Stomach smooth muscle (tissue), 2 donors: Measurements from ENCODE around the gene FAAP20.

Source experiments
- H3K27ac ChIP-seq: one replicate; pipeline ENCODE4 v1.7.0; 2013; ENCODE audit warnings: mild to moderate bottlenecking, low read length, inconsistent platforms
- H3K27me3 ChIP-seq, 2 donors: one replicate each; pipeline ENCODE4 v1.7.0; 2013; ENCODE audit warnings: low read length in 2 of 2; ENCODE audit not compliant: insufficient read depth in 2 of 2, control insufficient read depth in 1 of 2
- H3K36me3 ChIP-seq, 2 donors: one replicate each; pipeline ENCODE4 v1.7.0; 2013; ENCODE audit warnings: low read length in 2 of 2; ENCODE audit not compliant: control insufficient read depth in 2 of 2, insufficient read depth in 2 of 2
- H3K4me1 ChIP-seq: one replicate; pipeline ENCODE4 v1.7.0; 2013; ENCODE audit warnings: low read length; ENCODE audit not compliant: control insufficient read depth, insufficient read depth
- H3K4me3 ChIP-seq, 2 donors: one replicate each; pipeline ENCODE4 v1.7.0; 2013; ENCODE audit warnings: low read length in 2 of 2
- H3K9ac ChIP-seq, 2 donors: one replicate each; pipeline ENCODE4 v1.7.0; 2013; ENCODE audit warnings: low read length in 2 of 2, mild to moderate bottlenecking in 1 of 2
- H3K9me3 ChIP-seq, 2 donors: one replicate each; pipeline ENCODE4 v1.7.0; 2013; ENCODE audit warnings: low read length in 2 of 2; ENCODE audit not compliant: control insufficient read depth in 2 of 2
- donor health status: healthy.
- donor health status: Pancreatic carcinoma.

Gene FAAP20

GRCh38 chr1:2194319-2194897, at the start of gene FAAP20:
TSS of gene FAAP20 (minus strand) at chr1:2194772. CDS start at chr1:2194749, 23 bp downstream.
- Histone ChIP-seq H3K4me1 (peaks cover 71% of the 10 kb centered on the region), H3K9me3 (no peaks in the 10 kb centered on the region), H3K9ac (peak within 1 kb of the TSS; percentile 73 to 77), H3K27me3 (no peaks in the 10 kb centered on the region), H3K4me3 (peak within 1 kb of the TSS; percentile 66 to 78), H3K27ac (peak within 1 kb of the TSS; percentile 99), H3K36me3 (no peaks in the 10 kb centered on the region)

- Histone ChIP-seq H3K4me3 (peak overlapping the region in 1 of 2 donors; percentile 23), H3K27me3 (no peaks in the 10 kb centered on the region), H3K36me3 (peaks cover 0 to 4% of the 10 kb centered on the region in 2 donors), H3K27ac (no peak overlapping the region), H3K9me3 (no peaks in the 10 kb centered on the region), H3K9ac (no peak overlapping the region), H3K4me1 (peaks cover 70% of the 10 kb centered on the region)
These were observed 48.5 kb upstream of the FAAP20 start for GRCh38 chr1:2242814-2243725.

GRCh38 chr1:2241820-2242219, 47.2 kb upstream of the FAAP20 start:
- H3K27ac ChIP-seq, result peak overlapping the region; percentile 6
- H3K9me3 ChIP-seq, result no peaks in the 10 kb centered on the region
- H3K4me3 ChIP-seq, result no peak overlapping the region
- H3K9ac ChIP-seq, result no peak overlapping the region
- H3K4me1 ChIP-seq, result peaks cover 72% of the 10 kb centered on the region
- peaks cover 0 to 4% of the 10 kb centered on the region in 2 donors for H3K36me3 ChIP-seq
- H3K27me3 ChIP-seq, result no peaks in the 10 kb centered on the region

GRCh38 chr1:2240270-2241156, 45.9 kb upstream of the FAAP20 start:
- Histone ChIP-seq H3K4me1 (peaks cover 76% of the 10 kb centered on the region), H3K9ac (peak overlapping the region in 1 of 2 donors; percentile 58)

GRCh38 chr1:2239384-2239985, 44.9 kb upstream of the FAAP20 start:
- H3K9me3 ChIP-seq, result no peaks in the 10 kb centered on the region
- H3K9ac ChIP-seq, result peak overlapping the region in 1 of 2 donors; percentile 58
- H3K27ac ChIP-seq, result peak overlapping the region; percentile 53
- peaks cover 0 to 4% of the 10 kb centered on the region in 2 donors for H3K36me3 ChIP-seq
- H3K4me1 ChIP-seq, result peaks cover 86% of the 10 kb centered on the region
- no peaks in the 10 kb centered on the region for H3K27me3 ChIP-seq
- peak overlapping the region in 1 of 2 donors; percentile 55 for H3K4me3 ChIP-seq

More at GRCh38 chr1:2240270-2241156, 45.9 kb upstream of the FAAP20 start:
- Histone ChIP-seq H3K27ac (peak overlapping the region; percentile 53), H3K9me3 (no peaks in the 10 kb centered on the region), H3K27me3 (no peaks in the 10 kb centered on the region), H3K36me3 (peaks cover 0 to 4% of the 10 kb centered on the region in 2 donors), H3K4me3 (peak overlapping the region in 1 of 2 donors; percentile 55)

- Histone ChIP-seq H3K9ac (peak overlapping the region in 1 of 2 donors; percentile 41), H3K36me3 (peaks cover 0 to 4% of the 10 kb centered on the region in 2 donors), H3K9me3 (no peaks in the 10 kb centered on the region), H3K27me3 (no peaks in the 10 kb centered on the region), H3K27ac (peak overlapping the region; percentile 53), H3K4me1 (peaks cover 90% of the 10 kb centered on the region), H3K4me3 (peak overlapping the region; percentile 43 to 61)
These were observed 44.4 kb upstream of the FAAP20 start for GRCh38 chr1:2239013-2239370.

- Histone ChIP-seq H3K9me3 (no peaks in the 10 kb centered on the region), H3K4me3 (peak overlapping the region; percentile 43 to 61), H3K9ac (peak overlapping the region; percentile 21 to 41), H3K4me1 (peaks cover 92% of the 10 kb centered on the region), H3K27ac (peak overlapping the region; percentile 53), H3K27me3 (no peaks in the 10 kb centered on the region), H3K36me3 (peaks cover 0 to 4% of the 10 kb centered on the region in 2 donors)
These were observed 43.9 kb upstream of the FAAP20 start for GRCh38 chr1:2238361-2239012.

- Histone ChIP-seq H3K27ac (peak overlapping the region; percentile 53), H3K36me3 (no peaks in the 10 kb centered on the region), H3K4me1 (peaks cover 93% of the 10 kb centered on the region), H3K4me3 (peak overlapping the region in 1 of 2 donors; percentile 61), H3K9me3 (no peaks in the 10 kb centered on the region), H3K9ac (peak overlapping the region in 1 of 2 donors; percentile 41), H3K27me3 (no peaks in the 10 kb centered on the region)
These were observed 43.2 kb upstream of the FAAP20 start for GRCh38 chr1:2237773-2238172.

GRCh38 chr1:2236695-2237677, 42.4 kb upstream of the FAAP20 start:
- H3K9me3 ChIP-seq, result no peaks in the 10 kb centered on the region
- peak overlapping the region in 1 of 2 donors; percentile 44 for H3K9ac ChIP-seq
- H3K27me3 ChIP-seq, result no peaks in the 10 kb centered on the region
- peak overlapping the region; percentile 19 to 61 for H3K4me3 ChIP-seq
- peak overlapping the region; percentile 53 for H3K27ac ChIP-seq
- no peaks in the 10 kb centered on the region for H3K36me3 ChIP-seq
- H3K4me1 ChIP-seq, result peaks cover 96% of the 10 kb centered on the region
